Urothelium cell line (cell line): ENCODE results near the gene STRIT1.

Experiments
- DNase-seq: peaks from one replicate; pipeline ENCODE4 v3.0.0; 2011; ENCODE audit warnings: low spot score, mixed read lengths
- FAIRE-seq: peaks from 2 replicates; lab custom pipeline; 2011; peaks lifted over from hg19 to GRCh38; lab: Jason Lieb, UNC

Gene STRIT1

GRCh38 chr3:155293516-155293915, at the start of gene STRIT1:
STRIT1 (minus strand) TSS chr3:155293683.
- DNase-seq (no peak), FAIRE-seq (no peak)

GRCh38 chr3:155342344-155342743, 48.9 kb upstream of the STRIT1 start:
- FAIRE-seq (no peak), DNase-seq (no peak)

- no peak for DNase-seq
- FAIRE-seq, result no peak
These were observed 45.6 kb upstream of the STRIT1 start for GRCh38 chr3:155339052-155339451.

- DNase-seq (no peak), FAIRE-seq (no peak)
These were observed 42.4 kb upstream of the STRIT1 start for GRCh38 chr3:155335724-155336354.

- no peak for DNase-seq
- FAIRE-seq, result no peak
These were observed 41.6 kb upstream of the STRIT1 start for GRCh38 chr3:155334914-155335723.

GRCh38 chr3:155334215-155334913, 40.9 kb upstream of the STRIT1 start:
- FAIRE-seq, result no peak
- no peak for DNase-seq

GRCh38 chr3:155332716-155333115, 39.2 kb upstream of the STRIT1 start:
- no peak for DNase-seq
- FAIRE-seq, result no peak

- FAIRE-seq (no peak), DNase-seq (no peak)
These were observed 37.6 kb upstream of the STRIT1 start for GRCh38 chr3:155331078-155331477.

GRCh38 chr3:155330370-155330769, 36.9 kb upstream of the STRIT1 start:
- no peak for FAIRE-seq
- DNase-seq, result no peak

- DNase-seq (no peak), FAIRE-seq (no peak)
These were observed 36.1 kb upstream of the STRIT1 start for GRCh38 chr3:155329513-155330048.

- DNase-seq (no peak), FAIRE-seq (no peak)
These were observed 34.4 kb upstream of the STRIT1 start for GRCh38 chr3:155327871-155328270.

GRCh38 chr3:155327430-155327829, 33.9 kb upstream of the STRIT1 start:
- no peak for DNase-seq
- no peak for FAIRE-seq

GRCh38 chr3:155326901-155327300, 33.4 kb upstream of the STRIT1 start:
- no peak for FAIRE-seq
- DNase-seq, result no peak

GRCh38 chr3:155326244-155326643, 32.8 kb upstream of the STRIT1 start:
- DNase-seq (no peak), FAIRE-seq (no peak)

GRCh38 chr3:155325263-155325835, 31.9 kb upstream of the STRIT1 start:
- FAIRE-seq, result no peak
- peak; percentile 7 for DNase-seq

GRCh38 chr3:155323063-155323666, 29.7 kb upstream of the STRIT1 start:
- no peak for FAIRE-seq

GRCh38 chr3:155321418-155321817, 27.9 kb upstream of the STRIT1 start:
- FAIRE-seq, result no peak
- DNase-seq, result no peak

More at GRCh38 chr3:155323063-155323666, 29.7 kb upstream of the STRIT1 start:
- DNase-seq, result peak; percentile 44

- DNase-seq, result no peak
- FAIRE-seq, result no peak
These were observed 27.5 kb upstream of the STRIT1 start for GRCh38 chr3:155320934-155321333.

- DNase-seq (no peak), FAIRE-seq (no peak)
These were observed 25.3 kb upstream of the STRIT1 start for GRCh38 chr3:155318740-155319139.

GRCh38 chr3:155317211-155317610, 23.7 kb upstream of the STRIT1 start:
- no peak for FAIRE-seq
- DNase-seq, result no peak

- FAIRE-seq, result no peak
- DNase-seq, result no peak
These were observed 22.9 kb upstream of the STRIT1 start for GRCh38 chr3:155316426-155316825.
